Measurements from ENCODE around the gene CLASRP. TPM values are rescaled to one million over a fixed set of nuclear protein-coding genes. Genes with fewer than 3 reads are reported as not detected.

The CLASRP gene
- total RNA-seq, 2 donors from 2014 or later, result 48.6 to 58.5 TPM

GRCh38 chr19:45076029-45076850 lies 37.4 kb downstream of the CLASRP start, which contains the start of gene ZNF296:
ZNF296 (minus strand) TSS chr19:45076478; CDS start chr19:45076373, 105 bp downstream.
- DNase-seq (ENCODE audit: low spot score), result peak; percentile 89
- intact Hi-C loops (cut with DNase I), result no loop called here

GRCh38 chr19:45076851-45077730 lies 38.2 kb downstream of the CLASRP start:
- intact Hi-C loops (cut with DNase I), result no loop called here
- DNase-seq (ENCODE audit: low spot score), result no peak

DNA sequence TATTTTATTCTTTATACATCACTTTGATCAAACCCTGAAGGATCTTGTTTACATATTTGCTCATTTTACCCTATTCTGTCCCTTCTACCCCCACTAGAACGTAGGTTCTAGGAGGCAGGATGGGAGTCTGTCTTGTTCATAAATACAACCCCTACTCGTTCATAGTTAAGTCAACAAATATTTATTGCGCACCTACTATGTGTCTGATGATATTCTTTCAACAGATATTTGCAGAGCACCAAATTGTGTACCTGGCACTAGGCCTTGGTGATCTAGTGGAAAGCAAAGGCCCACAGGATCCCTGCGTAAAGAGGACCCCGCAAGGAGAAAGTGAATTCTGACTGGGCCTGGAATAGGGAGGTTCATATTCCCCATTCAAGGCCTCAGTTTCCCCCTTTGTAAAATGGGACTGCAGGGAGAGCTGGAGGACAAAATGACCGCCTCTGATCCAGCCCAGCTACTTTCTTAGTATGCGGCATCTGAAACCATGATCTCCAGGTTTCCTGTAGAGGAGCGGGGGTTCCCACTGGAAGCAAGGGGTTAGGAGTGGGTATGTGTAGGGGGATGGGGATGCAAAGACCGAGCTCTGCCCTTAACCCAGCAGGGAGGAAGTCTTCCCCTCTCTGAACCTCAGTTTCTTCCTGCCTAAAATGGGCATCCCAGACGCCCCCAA lies 39.7 kb downstream of the CLASRP start:
- DNase-seq (ENCODE audit: low spot score), result no peak
- intact Hi-C loops (cut with DNase I), result no loop called here

DNA sequence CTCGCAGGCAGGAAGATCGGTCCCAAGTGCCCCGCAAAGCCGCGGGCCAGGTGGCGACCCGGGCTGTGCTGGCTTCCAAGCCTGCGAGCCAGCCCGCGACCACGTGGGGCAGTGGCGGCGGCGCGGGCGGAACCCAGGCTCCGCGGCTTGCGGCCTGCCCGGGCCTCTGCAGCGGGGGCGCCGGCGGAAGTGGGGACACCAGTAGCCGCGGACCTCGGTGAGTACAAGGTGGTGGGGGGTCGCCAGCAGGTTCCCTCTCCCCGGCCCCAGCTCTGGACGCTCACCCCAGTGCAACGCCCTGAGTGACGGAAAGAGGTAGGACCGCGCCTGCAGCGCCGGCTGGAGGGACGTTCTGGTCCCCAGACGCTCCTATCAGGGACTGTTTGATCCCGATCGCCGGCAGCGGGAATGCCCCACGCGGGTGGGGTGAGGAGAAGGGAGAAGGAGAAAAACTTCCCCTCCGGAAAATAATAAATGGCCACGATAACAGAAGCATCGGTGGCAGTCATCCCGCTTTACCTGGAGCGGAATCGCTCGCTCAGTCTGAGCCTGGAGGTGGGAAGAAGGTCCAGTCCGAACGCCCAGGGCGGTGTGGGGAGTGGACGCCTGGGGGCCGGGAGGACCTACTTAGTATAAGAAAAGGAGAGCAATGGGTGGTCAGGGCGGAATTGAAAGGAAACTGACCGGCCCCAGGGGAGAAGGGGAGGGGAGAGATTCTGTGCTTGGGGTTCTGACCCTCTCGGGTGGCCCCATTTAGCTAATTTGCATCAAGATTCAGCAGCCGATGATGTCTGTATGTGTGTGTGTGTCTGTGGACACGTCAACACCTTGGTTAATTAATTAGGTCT lies 40.4 kb downstream of the CLASRP start, which contains the start of gene GEMIN7:
GEMIN7 (plus strand) TSS at position 198 of the 848 bp plus-strand sequence. CDS start 10,855 bp downstream, outside the sequence.
- peak; percentile 89 for DNase-seq (ENCODE audit: low spot score)
- intact Hi-C loops (cut with DNase I), result no loop called here

DNA sequence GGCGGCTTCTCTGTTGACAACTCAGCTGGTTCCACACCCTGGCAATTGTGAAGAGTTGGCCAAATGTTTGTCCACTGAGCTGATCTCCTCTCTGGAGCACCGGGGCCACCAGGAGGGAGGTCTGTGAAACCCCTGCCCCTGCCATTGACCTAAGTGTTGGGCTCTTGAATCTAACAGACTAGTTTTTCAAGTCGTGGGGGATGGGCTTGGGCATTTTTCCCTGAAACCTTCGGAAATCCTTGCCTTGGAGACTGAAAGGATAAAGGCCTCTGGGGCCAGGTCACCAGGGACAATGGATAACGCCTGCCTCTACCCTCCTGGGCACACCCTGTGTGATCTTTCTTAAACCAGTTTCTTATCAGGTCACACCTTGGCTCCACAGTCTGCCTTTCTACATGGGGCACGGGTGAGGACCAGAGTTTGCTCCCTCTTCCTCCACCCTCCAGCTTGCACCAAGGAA lies 41.1 kb downstream of the CLASRP start:
- DNase-seq (ENCODE audit: low spot score), result no peak
- intact Hi-C loops (cut with DNase I), result no loop called here

GRCh38 chr19:45082170-45082569 lies 43.3 kb downstream of the CLASRP start:
- DNase-seq (ENCODE audit: low spot score), result no peak
- intact Hi-C loops (cut with DNase I), result no loop called here

- DNase-seq (ENCODE audit: low spot score), result no peak
- intact Hi-C loops (cut with DNase I), result no loop called here
Observed at GRCh38 chr19:45086480-45086879, 47.6 kb downstream of the CLASRP start.

DNA sequence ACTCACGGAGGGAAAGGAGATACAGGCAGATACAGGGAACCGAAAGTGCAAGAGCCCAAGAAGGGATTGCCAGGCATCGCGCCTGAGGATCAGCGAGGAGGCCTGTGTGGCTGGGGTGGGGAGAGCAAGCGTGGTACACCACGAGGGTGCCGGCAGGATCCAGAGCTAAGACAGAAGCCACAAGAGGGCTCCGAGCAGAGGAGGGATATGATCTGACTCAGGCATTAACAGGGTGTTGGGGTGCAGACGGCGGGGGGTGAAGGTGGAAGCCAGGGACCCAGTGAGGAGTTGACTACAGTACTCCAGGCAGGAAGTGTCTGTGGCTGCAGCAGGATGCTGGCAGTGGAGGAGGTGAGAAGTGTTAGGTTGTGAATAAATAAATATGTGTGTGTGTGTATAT lies 48.7 kb downstream of the CLASRP start:
- no peak for DNase-seq (ENCODE audit: low spot score)
- intact Hi-C loops (cut with DNase I), result no loop called here

DNA sequence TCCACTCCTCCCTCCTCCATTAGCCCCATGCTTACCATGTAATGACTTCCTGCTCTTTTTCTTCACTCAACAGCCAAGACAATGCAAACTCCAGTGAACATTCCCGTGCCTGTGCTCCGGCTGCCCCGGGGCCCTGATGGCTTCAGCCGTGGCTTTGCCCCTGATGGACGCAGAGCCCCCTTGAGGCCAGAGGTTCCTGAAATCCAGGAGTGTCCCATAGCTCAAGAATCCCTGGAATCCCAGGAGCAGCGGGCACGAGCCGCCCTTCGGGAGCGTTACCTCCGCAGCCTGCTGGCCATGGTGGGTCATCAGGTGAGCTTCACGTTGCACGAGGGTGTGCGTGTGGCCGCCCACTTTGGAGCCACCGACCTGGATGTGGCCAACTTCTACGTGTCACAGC lies 51.2 kb downstream of the CLASRP start:
- intact Hi-C loops (cut with DNase I), result no loop called here
- no peak for DNase-seq (ENCODE audit: low spot score)

GRCh38 chr19:45090606-45091005 lies 51.8 kb downstream of the CLASRP start:
- no peak for DNase-seq (ENCODE audit: low spot score)
- intact Hi-C loops (cut with DNase I), result no loop called here

GRCh38 chr19:45091031-45091923 lies 52.4 kb downstream of the CLASRP start:
- intact Hi-C loops (cut with DNase I), result no loop called here
- peak; percentile 99 for DNase-seq (ENCODE audit: low spot score)

DNA sequence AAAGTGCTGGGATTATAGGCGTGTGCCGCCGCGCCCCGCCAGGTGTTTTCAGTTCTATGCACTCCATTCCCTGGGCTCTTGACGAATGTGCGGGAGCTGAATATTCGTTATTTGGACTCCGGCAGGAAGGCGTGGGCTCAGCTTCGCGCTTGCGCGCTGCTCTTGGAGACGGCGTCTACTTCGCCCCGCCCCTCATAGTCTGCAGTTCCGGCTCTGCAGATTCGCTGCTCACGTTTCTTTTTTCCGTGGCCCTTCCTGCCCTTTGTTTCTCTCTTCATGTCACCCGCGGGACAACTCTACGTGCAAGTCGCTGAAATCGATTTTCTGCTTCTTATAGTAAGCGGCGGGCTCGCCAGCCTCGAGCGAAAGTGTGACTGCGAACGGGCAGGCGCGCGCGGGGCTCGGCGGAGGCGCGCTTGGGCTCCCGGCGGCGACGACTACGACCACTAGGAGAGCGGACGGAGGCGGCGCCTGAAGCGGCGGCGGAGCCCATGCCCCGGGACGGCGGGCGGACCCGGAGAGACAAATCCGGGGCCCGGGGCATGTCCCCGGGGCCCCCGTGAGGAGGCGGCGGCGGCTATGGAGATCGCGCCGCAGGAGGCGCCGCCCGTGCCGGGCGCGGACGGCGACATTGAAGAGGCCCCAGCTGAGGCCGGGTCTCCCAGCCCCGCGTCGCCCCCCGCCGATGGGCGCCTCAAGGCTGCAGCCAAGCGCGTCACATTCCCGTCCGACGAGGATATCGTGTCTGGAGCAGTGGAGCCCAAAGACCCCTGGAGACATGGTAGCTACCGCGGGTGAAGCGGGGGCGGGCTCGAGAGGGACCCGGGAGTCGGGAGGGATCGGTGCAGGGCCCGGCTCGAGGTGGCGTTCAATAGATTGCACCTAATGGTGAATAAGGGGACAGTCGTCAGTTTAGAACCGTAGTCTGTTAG lies 54.2 kb downstream of the CLASRP start, which contains the start of gene PPP1R37:
PPP1R37 (plus strand) TSS at position 433 of the 932 bp plus-strand sequence; CDS start at position 580, 147 bp downstream.
- intact Hi-C loops (cut with DNase I), result no loop called here

DNA sequence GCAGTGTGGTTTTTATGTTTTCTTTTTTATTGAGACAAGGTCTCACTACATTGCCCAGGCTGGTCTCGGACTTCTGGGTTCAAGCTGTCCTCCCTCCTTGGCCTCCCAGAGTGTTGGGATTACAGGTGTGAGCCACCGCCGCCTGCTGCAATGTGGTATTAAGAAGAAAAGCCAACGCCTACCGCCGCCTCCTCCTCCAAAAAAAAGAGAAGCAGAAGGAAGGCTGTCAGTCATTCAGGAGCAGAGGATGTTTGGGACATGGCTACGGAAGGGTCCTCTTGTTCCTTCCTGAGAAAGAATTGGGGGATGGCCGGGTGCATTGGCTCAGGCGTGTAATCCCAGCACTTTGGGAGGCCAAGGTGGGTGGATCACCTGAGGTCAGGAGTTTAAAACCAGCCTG lies 55.3 kb downstream of the CLASRP start:
- DNase-seq (ENCODE audit: low spot score), result no peak
- intact Hi-C loops (cut with DNase I), result no loop called here

More for the DNA sequence above, 54.2 kb downstream of the CLASRP start, which contains the start of gene PPP1R37:
- peak; percentile 98 for DNase-seq (ENCODE audit: low spot score)

DNA sequence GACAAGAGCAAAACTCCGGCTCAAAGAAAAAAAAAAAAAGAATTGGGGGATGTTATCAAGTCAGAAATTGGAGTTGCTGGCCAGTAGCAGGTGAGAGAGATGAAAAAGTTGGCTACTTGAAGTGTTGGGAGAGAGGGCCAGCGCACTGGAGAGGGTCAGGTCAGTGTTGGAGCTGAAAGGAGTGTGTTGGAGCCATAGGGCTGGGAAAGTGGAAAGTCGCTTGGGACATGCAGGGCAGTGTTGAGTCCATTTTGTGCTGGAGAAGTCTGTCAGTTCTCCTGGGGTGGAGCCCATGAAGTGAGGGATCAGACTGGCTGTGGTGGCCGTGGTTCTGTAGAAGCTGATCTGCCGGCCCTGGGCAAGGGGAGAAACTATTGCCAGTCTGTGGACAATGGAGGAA lies 55.9 kb downstream of the CLASRP start:
- no peak for DNase-seq (ENCODE audit: low spot score)
- intact Hi-C loops (cut with DNase I), result no loop called here

DNA sequence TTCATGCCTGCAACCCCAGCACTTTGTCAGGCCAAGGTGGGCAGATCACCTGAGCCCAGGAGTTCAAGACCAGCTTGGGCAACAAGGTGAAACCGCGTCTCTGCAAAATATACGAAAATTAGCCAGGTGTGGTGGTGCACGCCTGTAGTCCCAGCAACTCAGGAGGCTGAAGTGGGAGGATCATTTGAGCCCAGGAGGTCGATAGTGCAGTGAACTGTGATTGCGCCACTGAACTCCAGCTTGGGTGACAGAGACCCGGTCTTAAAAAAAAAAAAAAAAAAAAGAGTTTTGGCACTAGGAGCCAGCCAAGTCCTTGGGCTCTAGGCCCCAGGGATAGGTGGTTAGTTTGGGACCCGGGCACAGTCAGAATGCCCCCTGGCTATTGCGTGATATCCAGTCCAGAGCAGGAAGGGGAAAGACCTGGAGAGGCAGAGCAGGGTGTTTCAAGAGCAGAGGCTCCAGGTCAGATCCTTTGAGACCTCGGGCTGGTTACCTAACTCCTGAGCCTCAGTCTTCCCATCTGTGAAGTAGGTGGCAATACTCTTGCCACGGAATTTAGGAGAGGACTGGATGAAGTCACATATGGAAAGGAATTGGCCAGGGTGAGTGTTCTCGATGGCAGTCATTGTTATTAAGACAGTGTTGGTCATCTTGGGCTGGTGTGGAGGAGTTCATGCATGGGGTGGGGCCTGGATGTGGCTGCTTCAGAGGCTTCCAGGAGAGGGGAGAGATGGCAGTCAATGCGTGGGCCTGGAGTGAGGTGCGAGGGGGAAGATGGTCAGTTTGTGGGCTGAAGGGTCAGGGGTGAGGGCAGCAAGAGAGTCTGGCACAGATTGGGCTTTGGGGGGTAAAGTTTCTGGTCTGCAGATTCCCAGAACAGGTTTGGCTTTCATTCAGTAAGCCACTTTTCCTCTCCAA lies 56.9 kb downstream of the CLASRP start:
- intact Hi-C loops (cut with DNase I), result no loop called here
- no peak for DNase-seq (ENCODE audit: low spot score)
